Chondrocyte (in vitro differentiated cells): ENCODE measurements around the gene DIP2C. TPM values are rescaled to one million over a fixed set of nuclear protein-coding genes. Genes with fewer than 3 reads are reported as not detected.

Experiments used
- DNase-seq: peaks from one replicate; pipeline ENCODE4 v3.0.0; 2021; ENCODE audit warnings: mixed read lengths, low spot score
- H3K27ac Mint-ChIP-seq: one replicate; pipeline ENCODE4 v1.8.0; 2021; ENCODE audit warnings: mild to moderate bottlenecking, moderate library complexity, mixed read lengths; ENCODE audit not compliant: unreplicated experiment
- H3K27me3 Mint-ChIP-seq: 2 replicates; pipeline ENCODE4 v1.8.0; 2021; ENCODE audit warnings: low read depth, mixed read lengths
- H3K36me3 Mint-ChIP-seq: 2 replicates; pipeline ENCODE4 v1.8.0; 2021; ENCODE audit warnings: low read depth, mixed read lengths
- H3K4me1 Mint-ChIP-seq: 2 replicates; pipeline ENCODE4 v1.8.0; 2021; ENCODE audit warnings: low read depth, mild to moderate bottlenecking, mixed read lengths
- H3K4me3 Mint-ChIP-seq: one replicate; pipeline ENCODE4 v1.8.0; 2021; ENCODE audit warnings: mild to moderate bottlenecking, moderate library complexity, mixed read lengths; ENCODE audit not compliant: unreplicated experiment
- H3K9me3 Mint-ChIP-seq: 2 replicates; pipeline ENCODE4 v1.8.0; 2021; ENCODE audit warnings: low read depth, mixed read lengths
- total RNA-seq: library from RNA; stranded (reverse); gene quantifications from 3 replicates; pipeline ENCODE4 v1.2.1, GENCODE V29; 2021
- TF ChIP-seq, protein P1 (sequence below): fragments of 200-600 bp; sonication (generic); IDR thresholded peaks from 2 replicates; pipeline ENCODE4 v1.5.0; 2021; ENCODE audit warnings: antibody characterized with exemption, mild to moderate bottlenecking, moderate library complexity

Gene DIP2C
- total RNA-seq, 1 donor from 2014 or later, result 47.9 TPM

DNA sequence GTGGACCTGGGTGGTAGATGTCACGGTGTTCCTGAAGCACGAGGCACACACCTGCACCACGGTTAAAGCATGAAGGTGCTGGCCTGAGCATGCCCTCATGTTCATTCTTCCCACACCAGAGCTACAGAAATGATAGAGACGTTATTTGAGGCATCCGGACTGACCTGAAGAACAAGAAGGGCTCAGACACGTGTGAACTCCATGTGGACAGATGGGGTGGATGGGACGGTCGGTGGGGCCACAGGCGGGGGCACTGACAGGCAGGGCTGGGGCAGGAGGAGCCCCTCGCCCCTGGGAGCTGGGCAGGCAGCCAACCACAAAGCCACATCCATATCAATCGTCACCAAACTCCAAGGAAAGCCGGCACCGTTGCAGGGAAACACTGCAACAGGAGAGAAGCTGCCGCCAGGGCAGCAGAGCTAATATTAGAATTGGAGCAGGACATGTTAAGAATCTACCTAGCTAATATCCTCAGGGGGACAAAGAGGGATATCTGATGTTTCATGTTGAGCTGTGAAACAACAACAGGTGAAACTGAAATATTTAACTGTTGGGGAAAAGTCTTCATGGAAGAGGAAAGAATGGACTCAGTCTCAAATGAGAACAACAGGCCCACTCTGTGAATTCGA, 37.8 kb upstream of the DIP2C start:
- Mint-ChIP-seq H3K9me3 (no peaks in the 10 kb centered on the region), H3K27ac (no peak overlapping the region), H3K4me3 (no peak overlapping the region), H3K4me1 (no peaks in the 10 kb centered on the region), H3K36me3 (no peaks in the 10 kb centered on the region), H3K27me3 (peaks cover 6% of the 10 kb centered on the region)
- TF ChIP-seq, protein P1, sequence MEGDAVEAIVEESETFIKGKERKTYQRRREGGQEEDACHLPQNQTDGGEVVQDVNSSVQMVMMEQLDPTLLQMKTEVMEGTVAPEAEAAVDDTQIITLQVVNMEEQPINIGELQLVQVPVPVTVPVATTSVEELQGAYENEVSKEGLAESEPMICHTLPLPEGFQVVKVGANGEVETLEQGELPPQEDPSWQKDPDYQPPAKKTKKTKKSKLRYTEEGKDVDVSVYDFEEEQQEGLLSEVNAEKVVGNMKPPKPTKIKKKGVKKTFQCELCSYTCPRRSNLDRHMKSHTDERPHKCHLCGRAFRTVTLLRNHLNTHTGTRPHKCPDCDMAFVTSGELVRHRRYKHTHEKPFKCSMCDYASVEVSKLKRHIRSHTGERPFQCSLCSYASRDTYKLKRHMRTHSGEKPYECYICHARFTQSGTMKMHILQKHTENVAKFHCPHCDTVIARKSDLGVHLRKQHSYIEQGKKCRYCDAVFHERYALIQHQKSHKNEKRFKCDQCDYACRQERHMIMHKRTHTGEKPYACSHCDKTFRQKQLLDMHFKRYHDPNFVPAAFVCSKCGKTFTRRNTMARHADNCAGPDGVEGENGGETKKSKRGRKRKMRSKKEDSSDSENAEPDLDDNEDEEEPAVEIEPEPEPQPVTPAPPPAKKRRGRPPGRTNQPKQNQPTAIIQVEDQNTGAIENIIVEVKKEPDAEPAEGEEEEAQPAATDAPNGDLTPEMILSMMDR, result no peak
- no peak for DNase-seq

DNA sequence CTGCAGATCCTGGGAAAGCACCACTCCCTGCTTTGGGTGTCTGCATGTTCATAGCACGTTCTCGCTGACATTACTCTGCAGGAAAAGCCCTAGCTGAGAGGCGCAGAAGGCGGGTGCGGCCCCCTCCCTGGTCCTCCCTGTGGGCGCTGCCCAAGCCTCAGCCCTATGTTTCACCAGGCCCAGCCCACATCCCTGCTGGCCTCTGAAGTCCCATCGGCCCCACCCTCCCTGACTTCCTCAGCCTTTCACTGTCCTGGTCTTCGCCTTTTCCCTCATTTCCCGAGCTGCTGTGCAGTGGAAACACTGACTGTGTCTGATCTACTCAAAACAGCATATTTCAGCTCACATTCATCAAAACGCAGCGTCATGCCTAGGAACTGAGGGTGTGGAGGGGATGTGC, 36.3 kb upstream of the DIP2C start:
- Mint-ChIP-seq H3K9me3 (no peaks in the 10 kb centered on the region), H3K27ac (no peak overlapping the region), H3K4me3 (no peak overlapping the region), H3K27me3 (peaks cover 1% of the 10 kb centered on the region), H3K4me1 (no peaks in the 10 kb centered on the region), H3K36me3 (no peaks in the 10 kb centered on the region)
- TF ChIP-seq, protein P1, result no peak
- DNase-seq, result no peak

DNA sequence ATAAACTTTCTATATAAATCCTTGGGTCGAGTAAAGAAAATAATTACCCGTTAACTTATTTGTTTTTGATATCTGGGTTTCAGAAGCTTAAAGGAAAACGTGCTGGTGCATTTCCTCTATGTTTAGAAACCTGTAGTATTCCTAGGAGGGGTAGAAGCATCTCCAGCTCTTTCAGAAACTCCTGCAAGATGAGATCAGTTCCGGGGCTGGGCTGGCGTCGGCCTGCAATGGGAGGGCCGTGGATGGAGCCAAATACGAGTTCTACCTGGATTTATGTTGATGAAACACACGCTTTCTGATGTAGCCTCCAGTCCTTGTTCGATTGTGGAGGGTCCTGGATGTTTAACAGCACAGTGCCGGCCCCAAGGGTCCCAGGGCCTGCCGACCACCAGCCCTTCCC, 35.8 kb upstream of the DIP2C start:
- no peaks in the 10 kb centered on the region for H3K36me3 Mint-ChIP-seq
- TF ChIP-seq, protein P1, result no peak
- H3K4me3 Mint-ChIP-seq, result no peak overlapping the region
- peaks cover 1% of the 10 kb centered on the region for H3K27me3 Mint-ChIP-seq
- DNase-seq, result no peak
- no peak overlapping the region for H3K27ac Mint-ChIP-seq
- H3K4me1 Mint-ChIP-seq, result no peaks in the 10 kb centered on the region
- no peaks in the 10 kb centered on the region for H3K9me3 Mint-ChIP-seq

DNA sequence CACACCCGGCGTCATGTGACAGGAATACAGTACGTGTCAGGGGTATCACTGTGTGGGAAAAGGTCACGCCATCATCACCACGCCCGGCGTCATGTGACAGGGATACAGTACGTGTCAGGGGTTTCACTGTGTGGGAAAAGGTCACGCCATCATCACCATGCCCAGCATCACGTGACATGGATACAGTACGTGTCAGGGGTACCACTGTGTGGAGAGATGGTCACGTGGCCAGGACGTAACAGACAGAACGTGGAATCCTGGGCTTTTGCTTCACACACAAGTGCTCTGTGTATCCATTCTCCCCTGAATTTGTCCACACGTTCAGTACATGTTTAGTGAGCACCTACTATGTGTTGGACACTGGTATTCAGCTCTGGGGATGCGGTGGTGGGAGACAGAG, 34.5 kb upstream of the DIP2C start:
- Mint-ChIP-seq H3K36me3 (no peaks in the 10 kb centered on the region), H3K27me3 (no peaks in the 10 kb centered on the region), H3K4me1 (no peaks in the 10 kb centered on the region), H3K4me3 (no peak overlapping the region), H3K27ac (no peak overlapping the region), H3K9me3 (no peaks in the 10 kb centered on the region)
- TF ChIP-seq, protein P1, result no peak
- DNase-seq, result no peak

DNA sequence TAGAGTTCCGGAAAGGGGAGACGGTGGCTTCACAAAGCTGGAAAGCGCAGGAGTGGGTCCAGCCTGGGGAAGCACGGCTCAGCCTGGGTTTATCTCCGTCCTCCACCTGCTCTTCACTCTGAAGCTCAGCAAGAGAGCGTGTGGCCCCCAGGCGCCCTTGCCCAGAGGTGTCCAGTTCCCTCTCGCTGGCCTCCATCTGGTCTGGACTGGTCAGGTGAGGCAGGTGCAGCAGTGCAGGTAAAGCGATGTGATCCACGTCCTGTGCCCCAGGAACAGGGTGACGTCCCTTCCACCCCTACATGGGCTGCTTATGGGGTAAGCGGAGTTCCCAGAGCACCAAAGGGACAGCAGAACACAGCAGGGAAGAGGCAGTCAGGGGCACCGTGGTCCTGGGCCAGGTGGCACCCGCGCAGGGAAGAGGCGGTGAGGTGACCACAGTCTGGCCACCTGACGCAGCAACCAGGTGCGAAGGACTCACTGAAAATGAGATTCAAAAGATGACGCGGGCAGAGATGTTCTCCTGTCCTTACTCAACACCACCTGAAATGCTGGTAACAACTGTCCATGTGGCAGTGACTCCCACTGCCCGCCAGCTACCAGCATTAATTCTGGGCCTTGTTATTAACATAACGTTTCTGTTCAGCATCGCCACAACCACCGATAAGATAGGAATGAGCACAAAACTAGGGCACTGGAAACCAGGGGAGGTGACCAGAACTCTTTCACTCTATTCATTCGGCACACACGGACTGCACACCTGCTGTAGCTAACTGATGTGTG, 33.0 kb upstream of the DIP2C start:
- Mint-ChIP-seq H3K27me3 (no peaks in the 10 kb centered on the region), H3K9me3 (no peaks in the 10 kb centered on the region), H3K4me1 (no peaks in the 10 kb centered on the region), H3K27ac (no peak overlapping the region), H3K4me3 (no peak overlapping the region), H3K36me3 (no peaks in the 10 kb centered on the region)
- DNase-seq, result no peak
- TF ChIP-seq, protein P1, result no peak
